Amygdala (tissue), 56 donors: ENCODE data around the gene DIPK2B.

ENCODE experiments used
- DNase-seq, 56 donors: peaks; one replicate each; lab custom pipeline; 2025; lab: John Stamatoyannopoulos, UW

DIPK2B gene

GRCh38 chrX:45200741-45201234 lies at the start of gene DIPK2B:
Gene DIPK2B, minus strand, starts transcription at chrX:45200876. Its CDS starts 50 bp downstream, at chrX:45200826.
- DNase-seq: no peak

DNA sequence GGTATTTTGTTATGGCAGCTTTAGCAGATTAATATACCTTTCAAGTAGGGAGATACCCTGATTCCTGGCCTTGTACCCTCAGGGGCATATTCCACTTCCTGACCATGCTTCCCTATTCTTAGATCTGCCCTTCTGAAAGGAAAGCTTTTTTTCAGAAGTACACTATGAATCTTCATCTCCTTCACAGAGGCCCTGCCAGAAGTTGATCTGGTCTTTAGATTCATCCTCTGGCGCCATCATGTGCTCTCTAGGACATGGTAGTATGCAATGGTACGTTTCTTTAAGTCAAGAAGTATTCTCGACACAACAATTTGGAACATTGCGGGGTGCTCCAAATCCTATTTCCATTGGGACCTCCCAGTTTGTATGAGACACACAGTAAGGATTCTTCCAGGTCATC lies 39.6 kb upstream of the DIPK2B start:
- peak in 1 of 56 donors; percentile 2 for DNase-seq

DNA sequence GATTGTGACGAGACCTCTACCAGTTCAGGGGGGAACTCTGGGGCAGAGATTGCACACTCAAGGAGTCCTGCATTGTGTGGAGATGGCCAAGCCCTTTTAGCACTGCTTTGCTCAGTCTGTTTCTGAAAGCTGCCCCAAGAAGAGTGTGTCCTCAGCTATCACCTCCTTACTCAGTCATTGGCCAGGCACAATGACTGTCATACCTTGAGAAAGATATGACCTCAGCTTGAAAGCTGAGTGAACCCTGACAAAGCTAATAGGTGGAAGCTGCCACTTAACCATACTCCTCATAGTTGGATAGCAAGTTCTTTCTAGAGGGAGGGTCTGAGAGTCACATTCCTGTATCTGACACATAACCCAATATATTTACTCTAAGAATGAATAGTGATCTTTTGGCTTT lies 37.8 kb upstream of the DIPK2B start:
- DNase-seq: no peak

DNA sequence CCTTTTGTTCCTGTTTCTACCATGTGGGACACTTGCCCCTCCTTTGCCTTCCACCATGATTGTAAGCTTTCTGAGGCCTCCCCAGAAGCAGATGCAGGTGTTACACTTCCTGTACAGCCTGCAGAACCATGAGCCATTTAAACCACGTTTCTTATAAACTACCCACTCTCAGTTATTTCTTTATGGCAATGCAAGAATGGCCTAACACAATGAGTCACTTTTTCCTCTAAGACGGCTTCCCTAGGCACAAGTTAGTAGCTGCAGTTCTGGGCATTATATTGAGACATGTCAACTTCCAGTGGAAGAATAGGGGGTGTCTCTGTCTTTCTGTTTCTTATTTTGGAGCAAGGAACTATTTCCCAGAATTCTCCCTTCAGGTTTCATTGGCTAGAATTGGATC lies 32.9 kb upstream of the DIPK2B start:
- no peak for DNase-seq

DNA sequence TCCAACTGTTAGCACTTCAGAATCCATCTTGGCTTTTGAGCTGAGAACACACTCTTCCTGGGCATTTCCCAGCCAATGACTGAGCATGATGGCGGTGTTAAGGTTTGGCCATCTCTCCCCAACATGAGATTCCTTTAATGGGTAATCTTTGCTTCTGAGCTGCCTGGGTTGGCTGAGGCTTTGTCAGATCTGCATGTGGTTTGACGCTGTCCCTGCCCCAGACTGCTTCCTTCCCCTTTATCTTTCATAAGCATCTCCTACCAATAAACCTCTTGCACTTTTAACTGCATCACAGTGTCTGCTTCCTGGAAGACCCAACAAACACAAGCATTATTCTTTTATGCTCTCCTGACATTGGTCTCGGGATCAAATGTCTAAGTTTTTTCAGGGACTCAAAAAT lies 31.5 kb upstream of the DIPK2B start:
- no peak for DNase-seq

DNA sequence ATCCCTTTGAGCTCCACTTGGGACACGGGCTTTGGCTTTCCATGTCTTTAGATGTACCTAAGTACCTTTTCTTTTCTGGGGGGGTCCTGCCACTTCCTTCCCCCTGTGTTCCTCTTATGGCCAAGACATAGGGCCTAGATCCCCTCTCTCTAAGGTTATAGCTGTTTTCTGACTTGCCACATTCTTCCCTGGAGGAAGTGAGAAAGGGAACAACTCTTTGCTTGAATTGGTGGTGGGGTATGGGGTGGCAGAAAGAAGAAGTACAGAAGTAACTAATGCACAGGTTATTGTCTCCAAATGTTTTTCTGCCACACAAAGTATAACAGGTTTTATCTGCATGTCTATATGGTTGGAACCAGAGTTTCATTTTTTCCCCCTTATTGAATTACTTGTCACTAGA lies 29.7 kb upstream of the DIPK2B start:
- no peak for DNase-seq

- DNase-seq: no peak
These were observed 28.7 kb upstream of the DIPK2B start for GRCh38 chrX:45229348-45229747.

DNA sequence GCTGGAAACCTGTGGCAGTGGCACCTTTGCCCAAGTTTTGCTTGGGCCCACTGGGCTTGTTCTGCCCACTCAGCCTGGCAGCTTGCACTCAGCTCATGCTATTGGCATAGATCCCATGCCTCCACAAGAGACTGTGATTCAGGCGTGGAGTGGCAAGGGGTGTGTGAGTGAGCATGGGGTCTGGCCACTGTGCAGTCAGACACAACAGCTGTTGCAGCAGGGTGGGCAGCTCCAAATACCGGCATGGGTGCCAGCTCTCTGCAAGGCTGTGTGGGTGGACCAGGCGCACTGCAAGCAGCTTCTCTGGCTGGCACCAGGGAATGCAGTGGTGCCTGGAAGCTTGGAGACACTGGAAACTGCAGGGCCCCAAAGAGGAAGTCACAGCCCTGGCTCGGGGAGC lies 27.4 kb upstream of the DIPK2B start:
- DNase-seq: peak in 1 of 56 donors; percentile 1

DNA sequence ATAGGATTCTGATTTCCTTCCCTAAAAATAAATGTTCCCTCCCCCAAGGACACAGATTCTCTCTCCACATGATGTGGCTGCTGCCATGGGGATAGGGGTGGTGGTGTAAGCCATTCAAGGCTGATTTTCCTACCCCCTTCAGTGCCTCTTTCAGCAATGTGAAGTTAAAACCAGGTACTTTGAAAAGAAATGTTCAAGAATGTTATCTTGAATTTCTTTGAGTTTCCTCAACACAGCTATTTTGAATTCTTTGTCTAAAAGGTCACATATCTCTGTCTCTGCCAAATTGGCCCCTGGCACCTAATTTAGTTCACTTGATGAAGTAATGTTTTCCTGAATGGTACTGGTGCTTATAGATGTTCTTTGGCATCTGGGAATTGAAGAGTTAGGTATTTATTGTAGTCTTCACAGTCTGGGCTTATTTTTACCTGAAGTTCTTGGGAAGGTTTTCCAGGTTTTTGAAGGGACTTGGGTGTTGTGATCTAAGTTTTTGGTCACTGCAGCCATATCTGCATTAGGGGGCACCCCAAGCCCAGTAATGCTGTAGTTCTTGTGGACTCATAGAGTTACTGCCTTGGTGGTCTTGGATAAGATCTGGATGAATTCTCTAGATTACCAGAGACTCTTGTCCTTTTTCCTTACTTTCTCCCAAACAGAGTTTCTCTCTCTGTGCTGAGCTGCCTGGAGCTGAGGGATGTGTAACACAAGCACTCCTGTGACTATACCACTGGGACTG lies 7.6 kb upstream of the DIPK2B start:
- DNase-seq: no peak

DNA sequence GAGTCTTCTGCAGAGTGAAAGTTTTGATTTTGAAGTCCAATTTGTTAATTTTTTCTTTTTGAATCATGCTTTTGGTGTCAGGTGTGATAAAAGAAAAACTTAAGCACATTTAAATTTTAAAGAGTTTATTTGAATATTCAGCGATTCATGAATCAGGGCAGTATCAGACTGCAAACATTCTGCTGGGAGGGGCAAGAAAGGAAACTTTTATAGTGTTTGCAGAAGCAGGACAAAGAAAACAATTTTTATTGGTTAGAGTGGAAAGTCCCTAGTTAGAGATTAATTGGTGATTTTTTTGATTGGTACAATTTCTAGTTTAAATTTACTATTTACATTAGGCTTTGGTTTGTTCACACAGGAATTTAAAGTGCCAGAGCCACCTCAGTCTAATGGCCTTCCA lies 1.5 kb upstream of the DIPK2B start:
- no peak for DNase-seq

- no peak for DNase-seq
These were observed 2.0 kb downstream of the DIPK2B start for GRCh38 chrX:45198706-45199105.

DNA sequence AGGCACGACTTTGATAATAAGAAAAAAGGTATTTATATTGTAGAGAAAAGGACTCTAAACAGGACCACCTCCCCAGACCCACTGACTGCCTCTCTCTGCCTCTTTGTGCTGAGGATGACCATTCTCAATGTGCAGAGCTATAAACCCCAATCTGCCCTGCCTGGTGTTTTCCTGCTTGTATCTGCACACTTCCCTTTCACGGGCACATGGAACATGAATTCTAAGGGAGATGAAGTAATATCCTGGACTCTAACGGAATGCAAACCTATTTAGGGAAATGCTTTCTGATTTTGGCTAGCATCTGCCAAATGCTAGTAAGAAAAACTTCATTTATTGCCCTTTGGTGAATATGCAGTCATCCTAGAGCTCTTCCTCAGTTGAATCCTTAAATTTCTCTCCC lies 2.4 kb downstream of the DIPK2B start:
- no peak for DNase-seq

DNA sequence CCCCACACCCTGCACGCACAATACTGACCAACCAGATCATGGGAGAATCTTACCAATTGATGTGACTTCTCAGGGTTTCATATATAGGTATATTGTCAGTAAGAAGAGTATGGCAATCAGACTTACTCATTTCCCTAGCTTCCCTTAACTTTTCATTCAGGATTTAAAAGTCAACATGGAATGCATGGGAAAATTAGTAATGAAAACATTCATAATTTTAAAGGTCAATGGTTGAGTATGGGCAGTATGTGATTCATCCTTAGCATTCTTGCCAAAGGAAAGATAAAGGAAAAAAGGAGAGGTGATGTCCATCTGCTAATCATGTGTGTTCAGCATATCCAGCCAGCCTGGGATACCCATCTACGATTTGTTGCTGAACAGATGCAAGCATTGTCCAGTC lies 4.0 kb downstream of the DIPK2B start:
- no peak for DNase-seq

DNA sequence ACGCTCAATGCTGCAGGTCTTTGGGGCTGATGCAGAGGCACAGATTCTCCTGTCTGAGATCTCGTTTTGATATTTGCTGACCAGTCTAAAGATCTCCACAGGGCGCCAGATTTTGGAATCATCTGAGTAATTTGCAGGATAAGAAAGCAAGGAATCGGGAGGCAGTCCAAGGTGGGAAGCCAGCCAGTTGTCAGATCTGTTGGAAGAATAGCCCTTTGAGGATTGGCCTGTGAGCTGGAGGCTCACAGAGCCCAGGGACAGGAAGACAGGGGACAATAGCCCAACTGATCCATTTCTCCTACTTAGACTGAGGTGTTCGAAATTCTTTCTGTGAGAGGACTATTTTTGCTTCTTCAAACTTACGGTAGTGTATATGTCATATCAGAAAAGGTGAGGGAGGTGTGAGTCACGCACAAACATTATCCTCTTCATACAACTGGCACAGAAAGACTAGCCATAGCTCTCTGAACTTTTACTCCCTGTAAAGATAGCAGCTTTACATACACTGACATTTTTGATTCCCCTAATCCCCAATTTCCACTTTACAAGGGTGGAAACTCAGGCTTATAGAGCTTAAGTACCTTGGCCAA lies 8.8 kb downstream of the DIPK2B start:
- peak in 46 of 56 donors; percentile 0 to 73 (median 12) for DNase-seq

GRCh38 chrX:45191383-45191782 lies 9.3 kb downstream of the DIPK2B start:
- no peak for DNase-seq

GRCh38 chrX:45187731-45188130 lies 12.9 kb downstream of the DIPK2B start:
- peak in 6 of 56 donors; percentile 9 to 71 (median 34) for DNase-seq

DNA sequence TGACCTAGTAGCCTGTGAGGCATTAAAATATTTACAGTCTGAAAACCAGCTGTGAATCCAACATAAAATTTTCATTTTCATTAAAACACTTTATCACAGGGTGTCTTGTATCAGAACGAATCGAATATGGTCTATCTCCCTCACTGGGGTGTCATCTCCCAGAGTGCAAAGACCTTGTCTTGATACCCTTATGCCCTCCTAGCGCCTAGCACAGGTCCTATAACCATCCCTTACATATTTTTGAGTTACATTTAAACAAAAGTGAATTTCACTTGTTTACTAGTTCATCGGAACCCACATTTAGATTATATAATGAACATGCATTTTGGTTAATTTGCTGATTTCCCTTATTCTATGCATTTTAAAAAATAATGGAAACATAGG lies 14.0 kb downstream of the DIPK2B start:
- DNase-seq: no peak

- no peak for DNase-seq
These were observed 16.5 kb downstream of the DIPK2B start for GRCh38 chrX:45184211-45184610.

GRCh38 chrX:45172890-45173289 lies 27.8 kb downstream of the DIPK2B start:
- no peak for DNase-seq

- DNase-seq: no peak
These were observed 33.9 kb downstream of the DIPK2B start for GRCh38 chrX:45166781-45167180.

- DNase-seq: no peak
These were observed 35.0 kb downstream of the DIPK2B start for GRCh38 chrX:45165726-45166125.

GRCh38 chrX:45164995-45165394 lies 35.7 kb downstream of the DIPK2B start:
- DNase-seq: no peak
